HuH-7.5 (cell line): ENCODE measurements around the gene LEMD1.
"Not testable (repeated sequence)": the region's sequence is repeated elsewhere in the genome, so short reads cannot be mapped to it uniquely, and the experiment has no call there.

Experiments used
- DNase-seq: peaks from one replicate; pipeline ENCODE4 v3.0.0; 2011; ENCODE audit warnings: low spot score

LEMD1 gene

GRCh38 chr1:205429762-205430695, 8.2 kb upstream of the LEMD1 start:
- no peak for DNase-seq

GRCh38 chr1:205424901-205425600, 3.2 kb upstream of the LEMD1 start:
- DNase-seq, result no peak

- no peak for DNase-seq
Measured at GRCh38 chr1:205423814-205424399, 2.1 kb upstream of the LEMD1 start.

GRCh38 chr1:205422993-205423642, 1.3 kb upstream of the LEMD1 start:
- DNase-seq, result no peak

- no peak for DNase-seq
Measured at GRCh38 chr1:205420938-205421337, 918 bp downstream of the LEMD1 start.

GRCh38 chr1:205417870-205418635, 3.8 kb downstream of the LEMD1 start:
- no peak for DNase-seq

- DNase-seq, result no peak
Measured at GRCh38 chr1:205416322-205416721, 5.5 kb downstream of the LEMD1 start.

- DNase-seq, result no peak
Measured at GRCh38 chr1:205410581-205411298, 11.1 kb downstream of the LEMD1 start.

- DNase-seq, result no peak
Measured at GRCh38 chr1:205407970-205408369, 13.9 kb downstream of the LEMD1 start.

- not testable (repeated sequence) for DNase-seq
Measured at GRCh38 chr1:205406252-205406651, 15.6 kb downstream of the LEMD1 start.

GRCh38 chr1:205404484-205404883, 17.4 kb downstream of the LEMD1 start:
- not testable (repeated sequence) for DNase-seq

- DNase-seq, result no peak
Measured at GRCh38 chr1:205398586-205398985, 23.3 kb downstream of the LEMD1 start.

GRCh38 chr1:205396967-205397616, 24.8 kb downstream of the LEMD1 start:
- peak; percentile 49 for DNase-seq

- no peak for DNase-seq
Measured at GRCh38 chr1:205395616-205396015, 26.2 kb downstream of the LEMD1 start.

- DNase-seq, result no peak
Measured at GRCh38 chr1:205392650-205393049, 29.2 kb downstream of the LEMD1 start.

- DNase-seq, result no peak
Measured at GRCh38 chr1:205391386-205391785, 30.5 kb downstream of the LEMD1 start.

- DNase-seq, result no peak
Measured at GRCh38 chr1:205387845-205388244, 34.0 kb downstream of the LEMD1 start.

- not testable (repeated sequence) for DNase-seq
Measured at GRCh38 chr1:205382990-205383389, 38.9 kb downstream of the LEMD1 start.

- DNase-seq, result no peak
Measured at GRCh38 chr1:205382561-205382960, 39.3 kb downstream of the LEMD1 start.

GRCh38 chr1:205381305-205381704, 40.6 kb downstream of the LEMD1 start:
- no peak for DNase-seq
